PC-9 (cell line): Measurements from ENCODE around the gene RNASET2. TPM values are rescaled to one million over a fixed set of nuclear protein-coding genes. Genes with fewer than 3 reads are reported as not detected.

Experiments used
- BruUV-seq: library from RNA; stranded (reverse); fragments of 400-500 nt; replicated peaks from 2 replicates; lab custom pipeline; 2021; lab: Mats Ljungman, UMichigan
- CTCF ChIA-PET: fragments of 300-600 bp; sonication (Branson Sonifier 250); formaldehyde crosslinking; loops from one replicate; lab custom pipeline; 2022; ENCODE audit warnings: antibody characterized with exemption; lab: Charles Lee
- POLR2A ChIA-PET: fragments of 300-600 bp; sonication (Branson Sonifier 250); formaldehyde crosslinking; loops from one replicate; lab custom pipeline; 2022; ENCODE audit warnings: antibody characterized with exemption; ENCODE audit not compliant: unreplicated experiment; lab: Charles Lee
- DNase-seq, 2 experiments: peaks; one replicate each; pipeline versions ENCODE4 v3.0.0 to v3.0.0-alpha.2; 2015 to 2022; ENCODE audit warnings: mixed read lengths in 1 of 2
- H2AFZ ChIP-seq: fragments of 200-600 bp; sonication (generic); 2 replicates; pipeline ENCODE4 v1.8.1; 2017; ENCODE audit warnings: antibody characterized with exemption
- H3F3A ChIP-seq: fragments of 200-600 bp; sonication (generic); 2 replicates; pipeline ENCODE4 v1.8.1; 2017; ENCODE audit warnings: antibody characterized with exemption, mild to moderate bottlenecking, low read depth; ENCODE audit not compliant: insufficient read depth
- H3K27ac ChIP-seq: fragments of 200-600 bp; sonication (generic); 2 replicates; pipeline ENCODE4 v1.6.1; 2016; ENCODE audit warnings: mixed run types
- H3K27me3 ChIP-seq: fragments of 200-600 bp; sonication (generic); 2 replicates; pipeline ENCODE4 v1.6.1; 2016; ENCODE audit warnings: low read depth, mixed run types; ENCODE audit not compliant: insufficient read depth
- H3K36me3 ChIP-seq: fragments of 200-600 bp; sonication (generic); 2 replicates; pipeline ENCODE4 v1.6.1; 2016; ENCODE audit warnings: low read depth, mixed run types
- H3K4me1 ChIP-seq: fragments of 200-600 bp; sonication (generic); replicated peaks from 2 replicates; pipeline ENCODE4 v1.6.1; 2016; ENCODE audit warnings: mixed run types; ENCODE audit not compliant: insufficient read depth
- H3K4me2 ChIP-seq: fragments of 200-600 bp; sonication (generic); 2 replicates; pipeline ENCODE4 v1.6.1; 2017; ENCODE audit warnings: mixed run types
- H3K4me3 ChIP-seq: fragments of 200-600 bp; sonication (generic); 2 replicates; pipeline ENCODE4 v1.6.1; 2016; ENCODE audit warnings: mixed run types
- H3K79me2 ChIP-seq: fragments of 200-600 bp; sonication (generic); 2 replicates; pipeline ENCODE4 v1.6.1; 2017; ENCODE audit warnings: low read depth, mixed run types
- H3K9me2 ChIP-seq: fragments of 200-600 bp; sonication (generic); 2 replicates; pipeline ENCODE4 v1.8.1; 2017; ENCODE audit warnings: mild to moderate bottlenecking; ENCODE audit not compliant: insufficient read depth
- H3K9me3 ChIP-seq: fragments of 200-600 bp; sonication (generic); 2 replicates; pipeline ENCODE4 v1.8.1; 2016; ENCODE audit warnings: low read depth; ENCODE audit not compliant: insufficient read depth
- H4K20me1 ChIP-seq: fragments of 200-600 bp; sonication (generic); 2 replicates; pipeline ENCODE4 v1.8.1; 2017; ENCODE audit not compliant: insufficient read depth
- CTCF ChIP-seq: fragments of 200-600 bp; sonication (generic); conservative IDR thresholded peaks from 2 replicates; pipeline ENCODE4 v1.6.1; 2017; ENCODE audit warnings: mixed run types, antibody characterized with exemption, mild to moderate bottlenecking, moderate library complexity
- EZH2 ChIP-seq: fragments of 200-600 bp; sonication (generic); IDR thresholded peaks from 2 replicates; pipeline ENCODE4 v1.8.0; 2017; ENCODE audit warnings: antibody characterized with exemption, low read depth
- intact Hi-C: fragments of 100-400 bp; cut with micrococcal nuclease; formaldehyde crosslinking; loops from one replicate; pipeline ENCODE4 v1.10.0; 2022; ENCODE audit not compliant: unreplicated experiment
- total RNA-seq: library from RNA; stranded (reverse); gene quantifications from 2 replicates; pipeline ENCODE4 v1.2.3, GENCODE V29; 2021

RNASET2 gene
- total RNA-seq, 1 experiment from 2014 or later: 16.3 TPM

- TF ChIP-seq CTCF (peak; percentile 39), EZH2 (no peak)
- CTCF ChIA-PET: interaction anchor here (0.7 kb wide), 1 partner anchor 143 kb away, joined by 3 read pairs; no protein-coding TSS in a partner anchor
- Histone ChIP-seq H3K27me3 (no peaks in the 10 kb centered on the region), H3K4me1 (peaks cover 16% of the 10 kb centered on the region), H3K4me2 (peak overlapping the region; percentile 96), H3K9me3 (no peaks in the 10 kb centered on the region), H2AFZ (peak overlapping the region; percentile 87; the same call in 1 of the 2 replicates), H3K27ac (no peak overlapping the region), H3K79me2 (peaks cover 53% of the 10 kb centered on the region), H3F3A (no peaks in the 10 kb centered on the region; the same call in 1 of the 2 replicates), H3K4me3 (peak overlapping the region; percentile 98; the same call in 1 of the 2 replicates), H3K36me3 (0 out of 2 replicates have a peak, but pooled peaks cover 4% of the 10 kb centered on the region), H3K9me2 (no peaks in the 10 kb centered on the region), H4K20me1 (peaks cover under 1% of the 10 kb centered on the region)
- POLR2A ChIA-PET: no interaction called here
- peak; percentile 49 to 71 for DNase-seq
- intact Hi-C loops: loop anchor here (2.0 to 10.0 kb wide), 4 partner anchors 41 to 615 kb away; partner anchors contain the start of genes MPC1, RNASET2 and RPS6KA2
- no TSS peak for BruUV-seq
Observed at GRCh38 chr6:166997768-166998255, 41.5 kb upstream of the RNASET2 start.

- no peaks in the 10 kb centered on the region; the same call in 1 of the 2 replicates for H4K20me1 ChIP-seq
- intact Hi-C loops: loop anchor here (5.0 to 10.0 kb wide), 2 partner anchors 55 to 373 kb away; partner anchors contain the start of gene RPS6KA2
- H3K36me3 ChIP-seq: 0 out of 2 replicates have a peak, but pooled peaks cover 3% of the 10 kb centered on the region
- H3K4me1 ChIP-seq: peaks cover 16% of the 10 kb centered on the region
- no peaks in the 10 kb centered on the region for H3F3A ChIP-seq
- H3K4me2 ChIP-seq: peak overlapping the region; percentile 96
- no peaks in the 10 kb centered on the region for H3K27me3 ChIP-seq
- peak overlapping the region; percentile 98; the same call in 1 of the 2 replicates for H3K4me3 ChIP-seq
- POLR2A ChIA-PET: no interaction called here
- H3K27ac ChIP-seq: no peak overlapping the region
- H3K79me2 ChIP-seq: peaks cover 48% of the 10 kb centered on the region
- no peak overlapping the region for H2AFZ ChIP-seq
- no peak for TF ChIP-seq EZH2
- no peak for TF ChIP-seq CTCF
- CTCF ChIA-PET: no interaction called here
- no peak for DNase-seq
- no peaks in the 10 kb centered on the region for H3K9me3 ChIP-seq
- BruUV-seq: TSS peak; percentile 30
- no peaks in the 10 kb centered on the region for H3K9me2 ChIP-seq
Observed at GRCh38 chr6:166997348-166997747, 41.0 kb upstream of the RNASET2 start.

- Histone ChIP-seq H3K79me2 (peaks cover 40% of the 10 kb centered on the region), H3K36me3 (no peaks in the 10 kb centered on the region), H2AFZ (no peak overlapping the region), H3K9me3 (no peaks in the 10 kb centered on the region), H3F3A (no peaks in the 10 kb centered on the region), H3K4me2 (no peak overlapping the region), H3K27ac (no peak overlapping the region), H3K4me3 (no peak overlapping the region), H3K9me2 (no peaks in the 10 kb centered on the region), H4K20me1 (no peaks in the 10 kb centered on the region; the same call in 1 of the 2 replicates), H3K27me3 (no peaks in the 10 kb centered on the region), H3K4me1 (peaks cover 14% of the 10 kb centered on the region)
- intact Hi-C loops: loop anchor here (5.0 to 10.0 kb wide), 2 partner anchors 54 to 372 kb away; partner anchors contain the start of gene RPS6KA2
- POLR2A ChIA-PET: no interaction called here
- CTCF ChIA-PET: no interaction called here
- BruUV-seq: no TSS peak
- DNase-seq: no peak
- no peak for TF ChIP-seq CTCF
- TF ChIP-seq EZH2: no peak
Observed at GRCh38 chr6:166996406-166996805, 40.1 kb upstream of the RNASET2 start.
